SK-N-MC (cell line): ENCODE measurements around the gene WASHC4.

Source experiments
- EZH2 ChIP-seq: fragments of 200-600 bp; sonication (generic); IDR thresholded peaks from one replicate; pipeline ENCODE4 v1.6.1; 2017; ENCODE audit warnings: antibody characterized with exemption
- FOXP2 ChIP-seq: optimal IDR thresholded peaks from 2 replicates; pipeline ENCODE3; 2011; ENCODE audit warnings: mild to moderate bottlenecking, moderate library complexity; ENCODE audit not compliant: insufficient read depth; ENCODE audit errors: extremely low read length, control extremely low read depth
- POLR2AphosphoS5 ChIP-seq: IDR thresholded peaks from 2 replicates; pipeline ENCODE4 v1.6.1; 2012; ENCODE audit warnings: mild to moderate bottlenecking, low read depth, low read length, borderline replicate concordance

GRCh38 chr12:105099356-105099755 is 8.2 kb upstream of the WASHC4 start:
- TF ChIP-seq EZH2: no peak
- TF ChIP-seq POLR2AphosphoS5: no peak
- TF ChIP-seq FOXP2: no peak
